ENCODE measurements around the gene CCL20. TPM values are rescaled to one million over a fixed set of nuclear protein-coding genes. Genes with fewer than 3 reads are reported as not detected.

Gene CCL20
- total and polyA plus RNA-seq, 2 of the 8 experiments (the other 6 are each of a cell fraction or from before 2014, with no cell fraction given), result not detected

DNA sequence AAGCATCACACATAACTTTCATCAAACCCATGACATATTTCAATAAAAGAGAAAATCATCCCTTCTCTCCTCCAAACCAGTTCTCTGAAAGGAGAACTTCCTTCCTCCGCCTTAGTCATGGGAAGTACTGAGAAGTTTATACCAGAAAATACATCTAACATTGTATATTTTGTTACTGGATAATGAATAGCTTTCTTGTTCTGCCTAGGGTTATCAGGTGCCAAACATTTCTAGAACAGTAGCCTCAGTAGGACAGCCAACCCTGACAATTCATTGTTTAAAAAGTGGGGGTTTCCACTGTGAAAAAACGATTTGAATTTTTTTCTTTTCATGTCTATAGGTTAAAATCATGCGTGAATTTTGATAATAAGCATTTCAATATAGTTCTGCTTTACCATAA lies 41.8 kb downstream of the CCL20 start:
- Histone ChIP-seq H3K9ac (replicated peaks in 1 of 4; ENCODE audit: extremely low read depth in 1 of 4, low read depth in 3 of 4, low read length in 3 of 4) (no peak overlapping the region), H4K20me1 (replicated peaks in 1 of 2; ENCODE audit: control insufficient read depth in 1 of 2, insufficient read depth in 2 of 2, low read length in 2 of 2) (no peaks in the 10 kb centered on the region), H4K5ac (ENCODE audit: insufficient read length, low read depth, low read length) (no peak overlapping the region), H3K18ac (ENCODE audit: extremely low read depth, low read length) (no peak overlapping the region), H3K4me2 (ENCODE audit: insufficient read depth in 1 of 2, low read depth in 2 of 2, low read length in 2 of 2) (no peak overlapping the region), H3K4me1 (replicated peaks in 1 of 4; ENCODE audit: control insufficient read depth in 3 of 4, insufficient read depth in 4 of 4, low read length in 3 of 4) (no peaks in the 10 kb centered on the region), H3K4ac (replicated peaks; ENCODE audit: insufficient read length, low read depth, low read length) (no peak overlapping the region), H3K4me3 (ENCODE audit: extremely low read depth in 1 of 4, insufficient read depth in 2 of 4, low read depth in 3 of 4, low read length in 4 of 4) (no peak overlapping the region), H4K8ac (ENCODE audit: extremely low read depth, insufficient read depth, low read length) (no peak overlapping the region), H2BK5ac (ENCODE audit: low read depth, low read length) (no peak overlapping the region), H2BK12ac (ENCODE audit: low read depth, low read length) (no peak overlapping the region), H3K14ac (ENCODE audit: insufficient read length) (no peak overlapping the region), H2BK120ac (replicated peaks; ENCODE audit: low read depth, low read length) (no peak overlapping the region), H3K56ac (replicated peaks; ENCODE audit: insufficient read length, low read depth, low read length) (no peak overlapping the region), H3K27ac (ENCODE audit: low read depth, low read length) (no peak overlapping the region), H3K23ac (ENCODE audit: insufficient read length) (no peak overlapping the region), H2AK5ac (ENCODE audit: low read depth, low read length) (no peak overlapping the region), H3K23me2 (ENCODE audit: low read depth, low read length) (no peaks in the 10 kb centered on the region; the same call in 1 of the 2 replicates), H3K79me2 (ENCODE audit: control insufficient read depth in 1 of 2, insufficient read depth in 2 of 2, low read length in 2 of 2) (no peaks in the 10 kb centered on the region), H2BK20ac (ENCODE audit: low read length) (no peak overlapping the region), H3K27me3 (replicated peaks in 1 of 4; ENCODE audit: control insufficient read depth in 3 of 4, extremely low read depth in 1 of 4, insufficient read depth in 3 of 4, low read length in 3 of 4) (no peaks in the 10 kb centered on the region), H2AFZ (ENCODE audit: low read length) (no peak overlapping the region), H4K91ac (replicated peaks; ENCODE audit: insufficient read length, low read length) (no peak overlapping the region), H2BK15ac (ENCODE audit: low read length) (no peak overlapping the region), H3K36me3 (ENCODE audit: control insufficient read depth in 2 of 4, insufficient read depth in 4 of 4, low read length in 3 of 4) (no peaks in the 10 kb centered on the region), H3K9me3 (ENCODE audit: insufficient read depth in 2 of 2, low read depth in 1 of 2, low read length in 1 of 2) (no peaks in the 10 kb centered on the region), H3K79me1 (ENCODE audit: low read depth, low read length) (no peaks in the 10 kb centered on the region)
- TF ChIP-seq NRF1 (IDR thresholded peaks at IDR 0.05; ENCODE audit: low read depth, low read length), result no peak
- no peak for TF ChIP-seq JUND (IDR thresholded peaks at IDR 0.05; ENCODE audit: low read length)
- TF ChIP-seq TBP (IDR thresholded peaks at IDR 0.05; ENCODE audit: low read depth, low read length), result no peak
- TF ChIP-seq KDM4A (IDR thresholded peaks at IDR 0.05; ENCODE audit: low read depth, low read length, severe bottlenecking), result no peak
- TF ChIP-seq YY1 (IDR thresholded peaks at IDR 0.05; ENCODE audit: low read depth, low read length), result no peak
- TF ChIP-seq CEBPB (IDR thresholded peaks at IDR 0.05; ENCODE audit: low read depth, low read length), result no peak
- TF ChIP-seq GABPA (IDR thresholded peaks at IDR 0.05; ENCODE audit: borderline replicate concordance, insufficient read depth, low read length), result no peak
- FAIRE-seq (no peak), DNase-seq (ENCODE audit: low read depth in 1 of 2, low spot score in 2 of 2) (no peak)
- CTCF ChIA-PET (ENCODE audit: partially characterized antibody), result no interaction called here
- POLR2A ChIA-PET (ENCODE audit: partially characterized antibody), result no interaction called here
- 56% methylated on average over 3 of the region's 3 CpGs; no CpG with 5 or more reads in 1 of the 2 experiments for WGBS, 2 experiments (ENCODE audit: extremely low coverage in 1 of 2, insufficient coverage in 1 of 2, insufficient read length in 1 of 2, insufficient replicate concordance in 2 of 2, low coverage in 1 of 2, low lambda C conversion rate in 2 of 2, missing lambda C conversion rate in 1 of 2)

Data from H1 (cell line).